Activated CD8-positive, alpha-beta memory T cell treated with anti-CD3 and anti-CD28 coated beads, Interleukin-2, amount 50 U/mL, for 4 hours (primary cell): ENCODE measurements around the gene DLG2.

Source experiments
- DNase-seq: peaks from one replicate; pipeline ENCODE4 v3.0.0-alpha.2; 2020

DLG2 gene

GRCh38 chr11:83523676-83524075 lies 2103.5 kb downstream of the DLG2 start:
- no peak for DNase-seq

- no peak for DNase-seq
Measured at GRCh38 chr11:83522911-83523310, 2104.2 kb downstream of the DLG2 start.

DNA sequence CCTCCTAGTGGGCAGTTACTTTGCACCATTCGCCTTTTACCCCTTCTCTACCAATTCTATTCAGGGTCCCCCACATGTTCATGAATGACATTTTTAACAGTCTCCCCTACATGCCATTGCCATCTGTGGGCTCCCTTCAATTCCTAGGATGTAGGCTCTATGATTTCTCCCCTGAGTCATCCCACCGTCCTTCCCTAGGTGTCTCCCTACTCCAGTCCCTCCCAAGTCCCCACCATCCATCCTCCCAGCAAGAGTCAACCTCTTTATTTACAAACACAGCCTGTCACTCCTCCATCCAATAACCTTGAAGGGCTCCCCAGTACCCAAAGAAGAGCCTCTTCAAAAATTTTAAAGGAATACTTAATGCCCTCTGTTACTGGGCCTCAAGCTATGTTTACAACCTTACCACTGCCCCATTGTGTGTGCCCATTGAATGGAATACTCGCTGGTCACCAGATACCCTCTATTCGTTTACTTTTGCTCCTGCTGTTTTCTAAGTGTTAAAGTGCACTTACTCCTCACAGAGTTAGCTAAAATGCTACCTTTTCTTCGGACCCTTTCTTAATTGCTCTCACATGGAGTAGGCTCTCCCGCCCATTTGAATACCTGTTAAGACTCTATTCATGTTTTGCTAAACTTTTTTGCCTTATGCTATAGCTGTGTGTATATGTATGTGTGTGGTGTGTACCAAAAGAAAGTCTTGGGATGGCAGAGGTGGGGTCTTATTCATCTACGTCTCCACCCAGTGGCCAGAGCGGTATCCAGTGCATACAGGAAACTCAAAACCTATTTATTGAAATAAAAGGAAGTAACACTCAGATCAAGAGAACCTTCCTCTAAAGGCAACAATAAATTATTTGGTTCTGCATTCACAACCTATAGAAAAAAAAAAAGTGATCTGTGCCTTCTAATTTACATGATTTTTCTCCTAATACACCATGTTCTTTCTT lies 2105.2 kb downstream of the DLG2 start:
- no peak for DNase-seq

GRCh38 chr11:83520849-83521248 lies 2106.3 kb downstream of the DLG2 start:
- no peak for DNase-seq

DNA sequence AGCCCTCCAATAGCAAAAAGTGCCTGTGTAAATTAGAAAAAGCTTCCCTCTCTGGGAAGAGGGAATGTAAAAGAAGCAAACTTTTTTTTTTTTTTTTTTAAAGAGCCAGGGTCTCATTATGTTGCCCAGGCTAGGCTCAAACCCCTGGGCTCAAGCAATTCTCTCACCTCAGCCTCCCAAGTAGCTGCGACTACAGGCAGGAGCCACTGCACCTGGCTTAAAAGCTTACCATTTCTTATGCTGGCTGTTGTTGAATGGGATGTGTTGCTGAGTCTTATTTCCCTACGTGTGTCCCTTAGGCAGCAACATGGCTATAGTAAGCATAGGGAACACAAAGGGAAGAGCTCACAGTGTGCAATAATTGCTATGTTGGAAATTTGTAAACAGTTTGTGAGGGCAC lies 2115.5 kb downstream of the DLG2 start:
- DNase-seq = no peak

GRCh38 chr11:83510530-83511460 lies 2116.3 kb downstream of the DLG2 start:
- DNase-seq = no peak

GRCh38 chr11:83508804-83509203 lies 2118.3 kb downstream of the DLG2 start:
- DNase-seq = no peak

- no peak for DNase-seq
Measured at GRCh38 chr11:83502041-83502440, 2125.1 kb downstream of the DLG2 start.

GRCh38 chr11:83493917-83494316 lies 2133.2 kb downstream of the DLG2 start:
- DNase-seq = no peak

- DNase-seq = no peak
Measured at GRCh38 chr11:83493034-83493433, 2134.1 kb downstream of the DLG2 start.

DNA sequence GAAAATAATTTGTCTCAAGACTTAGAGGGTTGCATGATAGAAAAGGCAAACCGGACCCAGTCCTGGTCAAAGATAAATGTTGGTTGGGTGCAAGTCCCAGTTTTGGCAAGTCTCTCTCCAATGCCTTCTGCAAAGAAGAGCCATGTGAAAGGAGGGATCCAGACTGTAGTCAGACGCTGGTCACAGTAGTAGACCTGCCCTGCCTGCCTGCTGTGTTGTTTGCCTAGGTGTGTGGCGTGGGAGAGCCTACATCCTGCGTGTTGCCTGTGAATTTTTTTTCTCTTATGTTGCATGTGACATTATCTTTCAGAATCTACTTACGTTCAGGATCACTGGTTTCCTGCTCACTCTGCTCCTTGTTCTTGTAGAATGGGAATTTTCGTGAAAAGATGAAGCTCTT lies 2143.3 kb downstream of the DLG2 start:
- DNase-seq = no peak

DNA sequence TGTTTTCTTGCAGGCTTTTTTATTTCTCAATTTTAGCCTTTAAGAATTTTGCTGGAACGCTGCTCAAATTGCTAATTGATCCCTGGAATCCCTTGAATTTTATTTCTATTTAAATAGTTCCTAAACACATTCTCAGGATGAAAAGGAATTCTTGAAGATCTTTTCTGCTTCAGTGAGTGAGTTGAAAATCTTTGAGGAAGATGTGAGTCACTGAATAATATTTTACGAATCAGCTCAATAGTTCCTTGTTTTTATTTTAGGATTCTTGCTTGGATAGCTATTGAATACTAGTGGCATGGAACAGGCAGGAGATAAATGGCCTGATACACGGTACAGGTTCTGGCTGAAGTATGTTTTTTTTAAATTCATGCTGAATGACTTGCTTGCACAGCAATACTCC lies 2146.3 kb downstream of the DLG2 start:
- DNase-seq = no peak

- DNase-seq = no peak
Measured at GRCh38 chr11:83480251-83480650, 2146.9 kb downstream of the DLG2 start.

GRCh38 chr11:83477772-83478171 lies 2149.4 kb downstream of the DLG2 start:
- DNase-seq = no peak

DNA sequence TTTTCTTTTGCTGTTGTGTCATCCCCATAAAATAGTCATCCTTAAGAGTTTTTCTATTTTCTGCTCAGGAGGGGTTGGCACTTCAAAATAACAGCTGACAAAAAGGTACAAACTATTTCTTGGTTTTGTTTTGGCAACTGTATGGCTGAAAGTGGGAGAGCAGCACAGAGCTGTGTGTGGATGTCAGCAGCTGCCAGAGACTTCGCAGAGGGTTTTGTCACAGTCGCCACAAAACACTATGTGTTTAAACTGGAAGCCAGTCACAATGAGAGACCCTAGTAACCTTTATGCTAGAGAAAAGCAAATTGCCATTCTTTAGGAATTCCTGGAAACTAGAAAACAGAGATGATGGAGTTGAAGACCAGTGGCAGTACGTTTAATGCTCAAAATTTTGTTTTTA lies 2151.4 kb downstream of the DLG2 start:
- DNase-seq = no peak

DNA sequence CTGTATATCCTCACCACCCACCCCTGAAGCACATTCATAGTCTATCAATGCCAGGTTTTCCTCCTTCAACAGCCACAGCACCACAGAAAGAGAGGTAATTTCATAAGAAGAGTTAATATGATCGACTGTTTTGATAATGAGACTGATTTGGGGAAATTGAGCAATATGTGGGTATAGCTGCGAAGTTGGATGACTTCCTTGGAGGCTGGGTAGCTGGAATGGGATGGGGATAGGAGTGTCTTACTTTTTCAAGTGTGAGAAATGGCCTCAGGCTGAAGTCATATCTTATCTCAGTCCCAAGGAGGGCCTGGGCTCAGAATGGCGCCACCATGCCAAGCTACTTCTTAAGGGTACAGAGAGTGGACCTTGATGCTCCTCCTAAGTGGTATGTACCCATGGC lies 2153.4 kb downstream of the DLG2 start:
- no peak for DNase-seq

- no peak for DNase-seq
Measured at GRCh38 chr11:83472806-83473205, 2154.3 kb downstream of the DLG2 start.

- no peak for DNase-seq
Measured at GRCh38 chr11:83471831-83472727, 2155.1 kb downstream of the DLG2 start.

DNA sequence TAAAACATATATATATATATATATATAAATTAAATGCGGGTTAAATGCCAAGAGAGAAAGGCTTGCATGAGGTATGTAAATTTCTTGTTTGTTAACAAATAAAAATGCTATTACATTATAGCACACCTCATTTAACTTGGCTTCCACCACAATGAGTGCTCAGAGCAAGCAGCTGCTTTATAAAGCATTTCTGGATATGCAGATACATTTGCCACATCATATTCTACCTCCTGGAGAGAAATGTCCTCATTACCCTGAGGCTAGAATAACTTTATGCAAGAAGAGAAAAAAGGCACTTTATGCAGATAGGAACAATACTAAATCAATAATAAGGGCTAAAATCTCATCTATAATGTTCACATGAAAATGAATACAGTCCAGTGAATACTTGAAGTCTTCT lies 2159.3 kb downstream of the DLG2 start:
- no peak for DNase-seq

DNA sequence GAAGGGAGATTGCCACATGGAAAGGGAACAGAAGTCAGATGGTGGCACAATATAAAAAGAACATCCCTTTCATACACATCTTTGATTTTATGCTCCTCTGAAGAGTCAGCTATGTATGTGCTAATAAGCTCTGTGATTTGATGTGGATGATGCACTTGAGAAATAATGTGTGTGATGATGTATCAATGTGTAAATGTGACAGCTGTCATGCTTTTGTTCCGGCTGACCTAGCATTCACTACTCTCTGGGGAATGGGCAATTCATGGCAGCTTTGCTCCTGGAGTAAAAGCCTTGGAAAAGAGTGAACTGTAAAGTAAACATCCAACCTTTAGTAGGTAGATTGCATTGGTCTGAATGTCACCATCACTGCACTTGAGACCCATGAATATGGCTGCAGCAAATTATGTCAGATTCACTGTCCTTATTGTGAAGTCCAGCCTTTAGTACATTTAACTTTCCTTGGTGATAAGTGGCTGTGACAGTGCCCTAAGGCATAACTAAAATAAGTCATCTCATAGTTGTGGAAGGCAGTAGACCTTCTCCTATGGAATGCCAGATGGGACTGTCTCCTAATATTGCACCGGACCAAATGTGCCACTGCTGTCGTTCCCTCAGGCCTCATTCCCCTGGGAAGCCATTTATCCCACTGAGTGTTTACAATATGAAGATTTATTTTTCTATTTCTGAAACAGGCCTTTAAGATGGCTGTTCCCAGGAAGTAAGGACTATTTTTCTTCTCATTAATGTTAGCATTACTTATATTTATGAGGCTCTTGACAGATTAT lies 2162.8 kb downstream of the DLG2 start:
- DNase-seq = no peak

GRCh38 chr11:83459798-83460197 lies 2167.3 kb downstream of the DLG2 start:
- no peak for DNase-seq

GRCh38 chr11:83456566-83456965 lies 2170.6 kb downstream of the DLG2 start:
- DNase-seq = no peak
